ENCODE data around the gene NBEAL2.

The NBEAL2 gene

GRCh38 chr3:47012342-47013230 is 33.1 kb downstream of the NBEAL2 start:
- Histone ChIP-seq H3K36me3 (ENCODE audit: low read length) (peaks cover 5% of the 10 kb centered on the region; the same call in 1 of the 2 replicates), H3K9me3 (ENCODE audit: insufficient read depth, low read length) (no peaks in the 10 kb centered on the region), H3K79me2 (ENCODE audit: insufficient read depth, low read length) (no peaks in the 10 kb centered on the region), H3K4me2 (ENCODE audit: low read depth, low read length, poor library complexity, severe bottlenecking) (no peak overlapping the region), H3F3A (ENCODE audit: insufficient read depth) (peaks cover 9% of the 10 kb centered on the region), H3K27me3 (ENCODE audit: low read length) (no peaks in the 10 kb centered on the region), H3K27ac (ENCODE audit: low read depth, low read length) (no peak overlapping the region), H3K9ac (ENCODE audit: low read length) (no peak overlapping the region), H3K9me2 (replicated peaks; ENCODE audit: insufficient read depth, low read length) (no peaks in the 10 kb centered on the region), H2AFZ (ENCODE audit: low read depth, low read length, severe bottlenecking) (no peak overlapping the region), H3K4me3 (ENCODE audit: insufficient read depth, low read length, poor library complexity, severe bottlenecking) (no peak overlapping the region), H4K20me1 (ENCODE audit: low read depth, low read length) (no peaks in the 10 kb centered on the region)
- TF ChIP-seq EZH2phosphoT487 (conservative IDR thresholded peaks at IDR 0.05; ENCODE audit: low read length): no peak
- no peak for TF ChIP-seq CTCF (IDR thresholded peaks at IDR 0.05; ENCODE audit: insufficient read depth, low read length, poor library complexity, severe bottlenecking)

GRCh38 chr3:47013231-47013630 is 33.8 kb downstream of the NBEAL2 start:
- no peaks in the 10 kb centered on the region for H3K27me3 ChIP-seq (ENCODE audit: low read length)
- no peaks in the 10 kb centered on the region for H3K9me3 ChIP-seq (ENCODE audit: insufficient read depth, low read length)
- H3K4me3 ChIP-seq (ENCODE audit: insufficient read depth, low read length, poor library complexity, severe bottlenecking): no peak overlapping the region
- no peak overlapping the region for H2AFZ ChIP-seq (ENCODE audit: low read depth, low read length, severe bottlenecking)
- TF ChIP-seq EZH2phosphoT487 (conservative IDR thresholded peaks at IDR 0.05; ENCODE audit: low read length) (no peak), CTCF (IDR thresholded peaks at IDR 0.05; ENCODE audit: insufficient read depth, low read length, poor library complexity, severe bottlenecking) (no peak)
- H3K9me2 ChIP-seq (replicated peaks; ENCODE audit: insufficient read depth, low read length): no peaks in the 10 kb centered on the region
- no peak overlapping the region for H3K9ac ChIP-seq (ENCODE audit: low read length)
- no peaks in the 10 kb centered on the region for H4K20me1 ChIP-seq (ENCODE audit: low read depth, low read length)
- H3K36me3 ChIP-seq (ENCODE audit: low read length): peaks cover 5% of the 10 kb centered on the region; the same call in 1 of the 2 replicates
- no peak overlapping the region for H3K4me2 ChIP-seq (ENCODE audit: low read depth, low read length, poor library complexity, severe bottlenecking)
- H3K79me2 ChIP-seq (ENCODE audit: insufficient read depth, low read length): no peaks in the 10 kb centered on the region
- peaks cover 9% of the 10 kb centered on the region for H3F3A ChIP-seq (ENCODE audit: insufficient read depth)
- no peak overlapping the region for H3K27ac ChIP-seq (ENCODE audit: low read depth, low read length)

- Histone ChIP-seq H3K9me3 (ENCODE audit: insufficient read depth, low read length) (no peaks in the 10 kb centered on the region), H3F3A (ENCODE audit: insufficient read depth) (peaks cover 9% of the 10 kb centered on the region), H3K27ac (ENCODE audit: low read depth, low read length) (no peak overlapping the region), H3K9me2 (replicated peaks; ENCODE audit: insufficient read depth, low read length) (no peaks in the 10 kb centered on the region), H3K36me3 (ENCODE audit: low read length) (peaks cover 5% of the 10 kb centered on the region; the same call in 1 of the 2 replicates), H3K9ac (ENCODE audit: low read length) (no peak overlapping the region), H3K27me3 (ENCODE audit: low read length) (no peaks in the 10 kb centered on the region), H3K4me2 (ENCODE audit: low read depth, low read length, poor library complexity, severe bottlenecking) (no peak overlapping the region), H4K20me1 (ENCODE audit: low read depth, low read length) (no peaks in the 10 kb centered on the region), H3K4me3 (ENCODE audit: insufficient read depth, low read length, poor library complexity, severe bottlenecking) (no peak overlapping the region), H2AFZ (ENCODE audit: low read depth, low read length, severe bottlenecking) (no peak overlapping the region), H3K79me2 (ENCODE audit: insufficient read depth, low read length) (no peaks in the 10 kb centered on the region)
- no peak for TF ChIP-seq EZH2phosphoT487 (conservative IDR thresholded peaks at IDR 0.05; ENCODE audit: low read length)
- TF ChIP-seq CTCF (IDR thresholded peaks at IDR 0.05; ENCODE audit: insufficient read depth, low read length, poor library complexity, severe bottlenecking): no peak
Measured at GRCh38 chr3:47014036-47014435, 34.6 kb downstream of the NBEAL2 start.

All from SU-DHL-6 (cell line).